Testis (tissue), 3 donors: ENCODE data around the gene CSNK1G2. TPM values are rescaled to one million over a fixed set of nuclear protein-coding genes. Genes with fewer than 3 reads are reported as not detected.

Source experiments
- DNase-seq: peaks from one replicate; pipeline ENCODE4 v3.0.0-alpha.2; 2019
- H3K27ac ChIP-seq, 2 donors: fragments of 200-600 bp; sonication (generic); one replicate each; pipeline ENCODE4 v1.5.1; 2019
- H3K27me3 ChIP-seq: fragments of 200-600 bp; sonication (generic); one replicate; pipeline ENCODE4 v1.5.1; 2019
- H3K36me3 ChIP-seq: fragments of 200-600 bp; sonication (generic); one replicate; pipeline ENCODE4 v1.5.1; 2017; ENCODE audit warnings: low read depth; ENCODE audit errors: missing control alignments
- H3K4me1 ChIP-seq: fragments of 200-600 bp; sonication (generic); one replicate; pipeline ENCODE4 v1.5.1; 2019
- H3K4me3 ChIP-seq, 2 donors: fragments of 200-600 bp; sonication (generic); one replicate each; pipeline ENCODE4 v1.5.1; 2017 to 2019
- H3K9me3 ChIP-seq: fragments of 200-600 bp; sonication (generic); one replicate; pipeline ENCODE4 v1.5.1; 2017
- POLR2A ChIP-seq: fragments of 450-650 bp; IDR thresholded peaks from one replicate; pipeline ENCODE4 v1.6.1; 2017; ENCODE audit warnings: antibody characterized with exemption, mild to moderate bottlenecking, moderate library complexity
- WGBS, 2 donors: methylation state at CpG; one replicate each; pipeline ENCODE4 v1.1.5; 2018; 5-methylcytosine and 5-hydroxymethylcytosine counted together
- intact Hi-C: fragments of 100-400 bp; cut with DNase I; formaldehyde crosslinking; loops from one replicate; pipeline ENCODE4 v1.15.1; 2023; ENCODE audit warnings: low total_unique reads
- polyA plus RNA-seq: library from polyadenylated mRNA; stranded (reverse); fragments of 350-450 nt; fragmentation: Illumina TruSeq; extraction: RNeasy Lipid Tissue Mini Kit (QIAGEN cat#74804); gene quantifications from one replicate; pipeline ENCODE4 v1.2.3, GENCODE V29; 2014; ENCODE audit warnings: low read depth, low replicate concordance; ENCODE audit not compliant: insufficient read depth
- total RNA-seq, 2 donors: library from RNA; depleted of rRNA; stranded (reverse); fragments of >200 nt; gene quantifications; one replicate each; pipeline ENCODE4 v1.2.3, GENCODE V29; 2016
- TF ChIP-seq, protein P1 (sequence below), 3 experiments: fragments of 450-650 bp in 2 of 3; fragments of 200-600 bp in 1 of 3; sonication (generic) in 1 of 3; IDR thresholded peaks; one replicate each; pipeline ENCODE4 v1.5.1; 2016 to 2019; ENCODE audit warnings: antibody characterized with exemption in 3 of 3, mild to moderate bottlenecking in 2 of 3, moderate library complexity in 1 of 3

Gene CSNK1G2
- total and polyA plus RNA-seq, 3 donors from 2014 or later = 159 to 287 (median 178) TPM

DNA sequence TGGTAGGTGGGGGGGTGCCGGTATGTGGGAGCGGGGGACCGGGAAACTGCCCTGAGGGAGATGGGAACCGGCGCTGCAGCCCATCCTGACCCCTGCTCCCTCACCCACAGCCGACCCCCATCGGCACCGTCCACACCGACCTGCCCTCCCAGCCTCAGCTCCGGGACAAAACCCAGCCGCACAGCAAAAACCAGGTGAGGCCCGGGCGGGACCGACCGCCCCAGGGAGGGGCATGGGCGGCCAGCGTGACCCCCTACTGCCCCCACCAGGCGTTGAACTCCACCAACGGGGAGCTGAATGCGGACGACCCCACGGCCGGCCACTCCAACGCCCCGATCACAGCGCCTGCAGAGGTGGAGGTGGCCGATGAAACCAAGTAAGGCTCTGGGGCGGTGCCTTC is 38.7 kb downstream of the CSNK1G2 start:
- 55 to 72% methylated on average over 5 to 28 of the region's 28 CpGs for WGBS, 2 donors
- H3K4me1 ChIP-seq = peaks cover 6% of the 10 kb centered on the region
- intact Hi-C loops = no loop called here
- no peak for TF ChIP-seq POLR2A
- H3K27ac ChIP-seq = no peak overlapping the region
- H3K4me3 ChIP-seq = no peak overlapping the region
- DNase-seq = no peak
- no peaks in the 10 kb centered on the region for H3K27me3 ChIP-seq
- no peaks in the 10 kb centered on the region for H3K9me3 ChIP-seq
- no peaks in the 10 kb centered on the region for H3K36me3 ChIP-seq

DNA sequence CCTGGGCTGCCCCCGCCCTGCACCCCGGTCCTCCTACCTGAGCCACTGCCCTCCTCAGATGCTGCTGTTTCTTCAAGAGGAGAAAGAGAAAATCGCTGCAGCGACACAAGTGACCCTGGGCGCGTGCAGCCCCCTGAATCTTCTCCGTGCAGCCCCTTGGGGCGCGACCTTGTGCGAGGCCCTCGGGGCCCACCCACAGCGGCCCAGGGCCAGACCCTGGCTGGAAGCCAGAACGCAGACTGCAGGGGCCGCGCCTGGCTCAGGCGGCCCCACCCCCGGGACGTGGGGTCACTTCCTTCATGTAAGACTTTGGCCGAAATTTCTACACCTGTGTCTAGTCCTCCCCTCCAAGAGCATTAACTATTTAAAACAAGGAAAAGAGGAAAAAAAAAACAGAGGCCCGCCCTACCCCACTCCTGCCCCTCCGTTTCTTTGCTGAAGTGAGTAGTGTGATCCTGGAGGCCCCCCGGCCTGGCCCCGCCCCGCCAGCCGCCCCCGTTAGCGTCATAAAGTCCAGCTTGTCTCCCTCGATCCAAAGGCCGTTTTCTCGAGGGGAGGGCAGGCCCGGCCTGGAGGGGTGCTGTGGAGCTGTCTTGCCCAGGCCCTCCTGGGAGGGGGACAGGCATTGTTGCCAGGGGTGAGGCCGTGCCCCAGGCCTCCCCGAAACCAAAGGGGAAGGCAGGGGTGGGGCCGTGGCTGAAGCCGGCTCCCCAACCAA is 39.3 kb downstream of the CSNK1G2 start:
- Histone ChIP-seq H3K27me3 (no peaks in the 10 kb centered on the region), H3K36me3 (no peaks in the 10 kb centered on the region), H3K4me3 (no peak overlapping the region), H3K9me3 (no peaks in the 10 kb centered on the region), H3K27ac (no peak overlapping the region), H3K4me1 (peaks cover 6% of the 10 kb centered on the region)
- intact Hi-C loops = no loop called here
- WGBS, 2 donors = 47 to 63% methylated on average over 29 to 35 of the region's 35 CpGs
- DNase-seq = no peak
- no peak for TF ChIP-seq POLR2A
- TF ChIP-seq, protein P1, sequence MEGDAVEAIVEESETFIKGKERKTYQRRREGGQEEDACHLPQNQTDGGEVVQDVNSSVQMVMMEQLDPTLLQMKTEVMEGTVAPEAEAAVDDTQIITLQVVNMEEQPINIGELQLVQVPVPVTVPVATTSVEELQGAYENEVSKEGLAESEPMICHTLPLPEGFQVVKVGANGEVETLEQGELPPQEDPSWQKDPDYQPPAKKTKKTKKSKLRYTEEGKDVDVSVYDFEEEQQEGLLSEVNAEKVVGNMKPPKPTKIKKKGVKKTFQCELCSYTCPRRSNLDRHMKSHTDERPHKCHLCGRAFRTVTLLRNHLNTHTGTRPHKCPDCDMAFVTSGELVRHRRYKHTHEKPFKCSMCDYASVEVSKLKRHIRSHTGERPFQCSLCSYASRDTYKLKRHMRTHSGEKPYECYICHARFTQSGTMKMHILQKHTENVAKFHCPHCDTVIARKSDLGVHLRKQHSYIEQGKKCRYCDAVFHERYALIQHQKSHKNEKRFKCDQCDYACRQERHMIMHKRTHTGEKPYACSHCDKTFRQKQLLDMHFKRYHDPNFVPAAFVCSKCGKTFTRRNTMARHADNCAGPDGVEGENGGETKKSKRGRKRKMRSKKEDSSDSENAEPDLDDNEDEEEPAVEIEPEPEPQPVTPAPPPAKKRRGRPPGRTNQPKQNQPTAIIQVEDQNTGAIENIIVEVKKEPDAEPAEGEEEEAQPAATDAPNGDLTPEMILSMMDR (IDR thresholded peaks at IDR 0.05) = no peak

DNA sequence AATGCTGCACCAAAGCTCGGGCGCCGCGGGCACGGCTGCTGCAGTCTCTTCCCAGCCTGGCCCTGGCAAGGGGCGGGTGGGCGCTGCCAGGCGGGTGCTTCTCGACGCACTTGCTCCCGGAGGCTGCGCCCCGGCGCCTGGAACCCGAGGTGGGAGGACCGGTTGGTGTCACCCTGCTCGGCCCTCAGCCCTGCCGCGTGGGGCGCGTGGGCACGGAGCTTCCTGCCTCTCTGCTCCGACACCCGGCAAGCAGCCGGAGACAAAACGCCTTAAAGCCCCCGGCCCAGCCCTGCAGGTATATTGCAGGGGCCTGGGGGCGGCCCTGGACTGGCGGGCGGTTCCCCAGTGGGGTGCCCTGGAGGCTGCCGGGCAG is 39.8 kb downstream of the CSNK1G2 start:
- no peak for TF ChIP-seq POLR2A
- TF ChIP-seq, protein P1 (IDR thresholded peaks at IDR 0.05) = no peak
- H3K27ac ChIP-seq = no peak overlapping the region

DNA sequence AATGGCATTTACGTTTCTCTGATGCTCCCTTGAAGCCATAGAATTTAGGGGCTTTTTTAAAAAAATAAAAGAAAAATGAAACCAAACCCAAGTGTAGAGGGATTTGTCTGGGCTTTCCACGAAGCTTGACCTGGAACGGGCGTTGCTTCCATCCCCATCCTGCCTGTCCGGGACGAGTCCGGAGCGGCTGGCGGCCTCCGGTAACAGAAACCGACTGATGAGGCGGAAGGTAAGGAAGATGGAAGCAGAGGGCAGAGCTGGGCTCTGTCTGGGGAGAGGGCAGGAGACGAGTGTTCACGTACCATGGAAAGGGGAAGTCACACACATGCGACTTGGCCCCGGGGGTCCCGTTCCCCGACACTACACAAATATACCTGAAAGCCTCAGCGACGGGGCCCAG is 40.3 kb downstream of the CSNK1G2 start:
- Histone ChIP-seq H3K36me3 (no peaks in the 10 kb centered on the region), H3K4me3 (no peak overlapping the region)

More for the DNA sequence above, 39.8 kb downstream of the CSNK1G2 start:
- 87 to 93% methylated on average over 10 to 31 of the region's 31 CpGs for WGBS, 2 donors
- no peak for DNase-seq
- intact Hi-C loops = no loop called here
- Histone ChIP-seq H3K4me3 (no peak overlapping the region), H3K27me3 (no peaks in the 10 kb centered on the region), H3K36me3 (no peaks in the 10 kb centered on the region), H3K9me3 (no peaks in the 10 kb centered on the region), H3K4me1 (peaks cover 6% of the 10 kb centered on the region)

DNA sequence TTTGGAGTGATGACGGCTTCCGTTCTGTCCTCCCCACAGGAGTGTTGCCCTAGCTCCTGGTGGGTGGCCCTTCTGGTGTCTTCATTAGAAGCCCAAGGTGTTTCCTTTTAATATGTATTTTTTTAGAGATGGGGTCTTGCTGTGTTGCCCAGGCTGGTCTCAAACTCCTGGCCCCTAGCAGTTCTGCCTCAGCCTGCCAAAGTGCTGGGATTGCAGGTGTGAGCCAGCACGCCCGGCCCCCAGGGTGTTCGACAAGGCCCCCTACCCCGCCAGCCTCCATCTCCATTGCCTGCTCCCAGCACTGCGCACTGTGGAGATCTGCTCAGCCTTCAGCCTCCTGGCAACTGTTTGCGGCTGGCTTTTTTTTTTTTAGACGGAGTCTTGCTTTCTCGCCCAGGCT is 43.4 kb downstream of the CSNK1G2 start:
- Histone ChIP-seq H3K36me3 (no peaks in the 10 kb centered on the region), H3K27me3 (no peaks in the 10 kb centered on the region), H3K9me3 (no peaks in the 10 kb centered on the region), H3K4me1 (peaks cover 6% of the 10 kb centered on the region), H3K27ac (no peak overlapping the region), H3K4me3 (no peak overlapping the region)
- intact Hi-C loops = no loop called here
- no peak for DNase-seq
- TF ChIP-seq POLR2A = no peak
- TF ChIP-seq, protein P1 (IDR thresholded peaks at IDR 0.05) = no peak
- WGBS, 2 donors = 90 to 91% methylated on average over 10 of the region's 10 CpGs

More for the DNA sequence above, 40.3 kb downstream of the CSNK1G2 start:
- Histone ChIP-seq H3K9me3 (no peaks in the 10 kb centered on the region), H3K4me1 (peaks cover 6% of the 10 kb centered on the region), H3K27ac (no peak overlapping the region), H3K27me3 (no peaks in the 10 kb centered on the region)
- intact Hi-C loops = no loop called here
- TF ChIP-seq, protein P1 (IDR thresholded peaks at IDR 0.05) = no peak
- TF ChIP-seq POLR2A = no peak
- WGBS, 2 donors = 83 to 94% methylated on average over 20 of the region's 20 CpGs
- DNase-seq = no peak
